GM18519 (cell line): ENCODE results near the gene HYDIN.
"Not testable (repeated sequence)": the region's sequence is repeated elsewhere in the genome, so short reads cannot be mapped to it uniquely, and the experiment has no call there.

ENCODE experiments used
- ATAC-seq: cut with Tn5 transposase; IDR thresholded peaks from one replicate; pipeline ENCODE4 v1.9.1; 2021; ENCODE audit warnings: mild to moderate bottlenecking, moderate library complexity; ENCODE audit not compliant: unreplicated experiment, low FRiP score

Gene HYDIN

GRCh38 chr16:71009440-71010223 is 220.9 kb downstream of the HYDIN start:
- not testable (repeated sequence) for ATAC-seq

- ATAC-seq = not testable (repeated sequence)
Observed at GRCh38 chr16:71006516-71006915, 224.0 kb downstream of the HYDIN start.

DNA sequence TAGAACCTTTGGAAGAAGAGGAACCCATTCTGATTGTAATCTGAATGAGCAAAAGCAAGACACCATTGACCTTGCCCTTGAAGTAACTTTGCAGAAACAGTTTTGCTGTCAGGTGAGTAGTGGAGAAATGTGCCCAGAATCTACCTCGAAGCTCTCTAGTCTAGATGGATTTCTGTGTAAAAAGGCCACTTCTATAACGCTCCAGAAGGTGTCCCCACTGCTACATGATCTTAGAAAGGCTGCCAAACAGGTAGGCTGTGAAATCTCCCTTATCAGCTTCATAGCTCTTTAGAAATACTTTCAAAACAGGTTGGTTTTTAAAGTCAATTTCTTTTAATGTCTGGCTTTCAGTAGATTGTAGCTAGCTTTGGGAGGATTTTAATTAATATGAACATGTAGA is 230.8 kb downstream of the HYDIN start:
- ATAC-seq = not testable (repeated sequence)

DNA sequence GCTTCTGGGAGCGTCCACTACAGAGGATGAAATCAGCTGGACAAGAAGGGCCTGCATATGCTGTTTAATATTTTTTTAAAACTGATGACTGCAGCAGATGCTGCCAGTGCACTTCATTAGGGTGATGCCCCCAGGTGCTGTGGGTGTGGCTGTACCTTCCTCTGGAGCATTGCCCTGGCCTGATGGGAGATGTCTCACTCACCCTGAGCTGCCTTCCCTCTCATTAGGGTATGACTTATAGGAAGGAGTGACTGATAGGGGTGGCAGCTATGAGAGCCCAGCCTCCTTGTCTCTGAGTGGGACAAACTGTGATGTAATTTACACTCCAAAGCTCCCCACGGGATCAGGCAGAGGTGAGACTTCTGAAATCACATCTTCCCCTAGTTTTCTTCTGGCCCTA is 234.7 kb downstream of the HYDIN start:
- not testable (repeated sequence) for ATAC-seq

GRCh38 chr16:70992511-70992910 is 238.0 kb downstream of the HYDIN start:
- ATAC-seq = not testable (repeated sequence)

DNA sequence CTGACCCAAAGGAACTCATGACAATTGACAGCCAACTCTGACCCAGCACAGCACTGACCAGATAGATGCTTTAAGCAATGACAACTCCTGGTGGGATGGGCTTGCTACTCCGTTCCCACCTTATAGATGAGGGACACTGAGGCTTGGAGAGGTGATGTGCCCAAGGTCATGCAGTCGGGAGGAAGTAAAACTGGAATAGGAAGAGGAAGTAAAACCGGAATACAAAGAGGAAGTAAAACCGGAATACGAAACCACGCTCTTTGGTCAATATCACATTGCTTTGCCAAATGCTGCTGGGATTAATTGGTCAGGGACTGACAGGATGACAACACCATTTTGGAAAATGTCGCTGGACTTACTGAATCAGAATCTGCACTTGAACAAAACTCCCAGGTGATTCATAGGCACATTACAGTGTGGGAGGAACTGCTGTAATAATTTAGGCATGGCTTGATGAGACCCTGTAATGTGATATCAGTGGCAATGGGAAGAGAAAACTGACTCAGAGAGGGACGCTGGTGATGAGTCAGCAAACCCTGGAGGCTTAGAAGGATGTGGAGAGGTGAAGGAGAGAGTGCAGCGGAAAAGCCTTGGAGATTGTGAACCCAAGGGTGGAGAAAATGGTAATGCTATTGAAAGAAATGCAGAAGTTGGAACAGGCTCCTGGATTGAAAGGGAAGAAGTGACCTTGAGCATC is 243.4 kb downstream of the HYDIN start:
- ATAC-seq = not testable (repeated sequence)

GRCh38 chr16:70984675-70985074 is 245.8 kb downstream of the HYDIN start:
- not testable (repeated sequence) for ATAC-seq

- not testable (repeated sequence) for ATAC-seq
Observed at GRCh38 chr16:70968332-70968731, 262.2 kb downstream of the HYDIN start.

DNA sequence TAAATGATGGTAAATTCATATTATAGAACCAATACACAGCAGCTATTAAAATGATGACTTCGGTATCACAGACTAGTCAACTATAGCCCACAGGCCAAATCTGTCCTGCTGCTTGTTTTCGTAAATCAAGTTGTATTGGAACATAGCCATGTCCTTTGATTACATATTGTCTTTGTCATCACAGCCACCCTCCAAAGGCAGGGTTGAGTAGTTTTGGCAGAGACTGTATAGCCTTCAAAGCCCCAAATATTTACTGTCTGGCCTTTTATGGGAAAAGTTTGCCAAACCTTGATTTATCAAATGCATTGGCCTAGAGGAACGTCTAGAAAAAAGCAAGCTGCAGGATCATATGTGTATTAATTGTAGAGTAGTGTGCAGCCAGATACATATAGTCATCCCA is 270.4 kb downstream of the HYDIN start:
- not testable (repeated sequence) for ATAC-seq

GRCh38 chr16:70954922-70955321 is 275.6 kb downstream of the HYDIN start:
- ATAC-seq = not testable (repeated sequence)

GRCh38 chr16:70953824-70954223 is 276.7 kb downstream of the HYDIN start:
- not testable (repeated sequence) for ATAC-seq

DNA sequence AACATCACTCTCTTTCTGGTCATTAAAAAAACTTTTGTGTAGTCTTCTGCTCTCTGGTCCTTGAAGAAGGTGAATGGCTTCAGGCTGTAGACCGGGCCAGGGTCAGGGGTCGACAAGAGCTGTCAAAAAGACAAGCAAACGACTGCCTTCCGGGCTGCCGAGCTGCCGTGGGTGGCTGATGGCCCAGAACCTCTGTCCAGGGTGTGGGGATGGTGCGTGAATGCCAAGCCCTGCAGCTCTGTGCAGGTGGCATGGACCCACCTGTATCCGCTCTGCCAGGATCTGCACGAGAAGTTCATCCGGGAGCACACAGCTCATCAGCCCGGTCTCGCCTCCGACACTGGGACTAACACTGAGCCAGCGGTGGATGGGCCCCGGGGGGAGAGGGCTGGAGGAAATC is 287.0 kb downstream of the HYDIN start:
- not testable (repeated sequence) for ATAC-seq

DNA sequence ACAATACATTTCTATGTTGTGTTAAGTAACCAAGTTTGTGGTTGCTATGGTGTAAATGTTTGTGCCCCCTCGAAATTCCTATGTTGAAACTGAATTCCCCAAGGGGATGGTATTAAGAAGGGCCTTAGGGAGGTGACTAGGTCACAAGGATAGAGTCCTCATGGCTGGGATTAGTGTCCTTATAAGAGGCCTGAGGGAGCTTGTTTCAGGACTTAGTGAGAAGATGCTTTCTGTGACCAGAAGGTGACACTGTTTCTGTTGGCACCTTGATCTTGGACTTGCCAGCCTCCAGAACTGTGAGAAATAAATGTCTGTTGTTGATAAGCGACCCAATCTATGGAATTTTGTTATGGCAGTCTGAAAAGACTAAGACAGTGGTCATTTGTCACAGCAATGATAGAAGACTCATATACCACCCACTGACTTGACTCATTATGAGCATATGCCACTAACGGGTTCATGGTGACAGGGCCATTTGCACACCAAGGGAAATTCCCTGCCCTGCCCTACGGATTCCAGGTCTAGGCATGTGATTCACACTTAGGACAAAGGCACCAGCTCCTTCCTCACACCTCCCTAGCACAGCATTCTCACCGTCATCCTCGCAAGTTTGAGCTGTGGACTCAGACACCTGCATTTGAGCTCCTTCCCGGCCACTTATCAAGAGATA is 290.7 kb downstream of the HYDIN start:
- ATAC-seq = not testable (repeated sequence)

GRCh38 chr16:70936781-70937525 is 293.6 kb downstream of the HYDIN start:
- ATAC-seq = not testable (repeated sequence)

DNA sequence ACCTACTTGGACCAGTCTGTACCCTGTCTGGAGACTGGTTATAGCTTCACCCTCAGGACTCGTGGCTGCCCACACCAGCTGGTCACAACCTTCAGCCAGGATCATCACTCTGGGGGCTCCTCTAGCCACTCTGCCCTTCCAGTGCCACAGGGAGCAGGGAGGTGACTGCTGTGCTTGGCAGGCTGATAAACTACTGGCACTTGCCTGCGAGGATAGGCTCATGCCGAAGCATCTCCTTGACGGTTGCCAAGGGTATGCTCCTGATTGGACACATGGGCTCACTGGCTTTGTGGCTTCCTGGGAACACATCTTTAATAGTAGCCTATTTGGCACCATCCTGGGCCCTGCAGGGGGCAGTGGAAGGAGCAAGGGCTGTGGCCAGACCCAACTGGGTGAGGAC is 295.2 kb downstream of the HYDIN start:
- ATAC-seq = not testable (repeated sequence)

DNA sequence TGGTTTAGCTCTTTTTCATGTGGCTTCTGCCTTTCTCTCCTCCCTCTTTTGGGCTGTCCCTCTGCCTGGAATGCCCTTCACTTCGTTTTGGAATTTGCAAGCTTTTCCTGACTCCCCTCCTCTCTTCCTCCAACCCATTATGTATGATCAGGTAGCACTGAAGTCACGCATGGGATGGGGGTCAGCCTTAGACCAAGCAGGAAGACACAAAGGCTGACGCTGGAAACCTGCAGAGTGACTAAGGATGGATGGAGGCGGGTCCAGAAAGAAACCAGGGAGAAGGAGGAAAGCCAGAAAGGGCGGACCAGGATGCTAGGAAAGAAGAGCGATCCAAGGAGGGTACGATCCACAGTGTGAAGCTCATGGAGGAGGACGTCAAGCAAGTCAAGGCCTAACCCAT is 296.8 kb downstream of the HYDIN start:
- not testable (repeated sequence) for ATAC-seq

- not testable (repeated sequence) for ATAC-seq
Observed at GRCh38 chr16:70930757-70931156, 299.8 kb downstream of the HYDIN start.

- not testable (repeated sequence) for ATAC-seq
Observed at GRCh38 chr16:70922164-70922563, 308.4 kb downstream of the HYDIN start.

- ATAC-seq = not testable (repeated sequence)
Observed at GRCh38 chr16:70920661-70921060, 309.9 kb downstream of the HYDIN start.

GRCh38 chr16:70888208-70888607 is 342.3 kb downstream of the HYDIN start:
- ATAC-seq = not testable (repeated sequence)
